GDM1 (cell line): ENCODE results near the gene GPR162.

Experiments
- DNase-seq: peaks from one replicate; lab custom pipeline; 2025; lab: John Stamatoyannopoulos, UW

The GPR162 gene

DNA sequence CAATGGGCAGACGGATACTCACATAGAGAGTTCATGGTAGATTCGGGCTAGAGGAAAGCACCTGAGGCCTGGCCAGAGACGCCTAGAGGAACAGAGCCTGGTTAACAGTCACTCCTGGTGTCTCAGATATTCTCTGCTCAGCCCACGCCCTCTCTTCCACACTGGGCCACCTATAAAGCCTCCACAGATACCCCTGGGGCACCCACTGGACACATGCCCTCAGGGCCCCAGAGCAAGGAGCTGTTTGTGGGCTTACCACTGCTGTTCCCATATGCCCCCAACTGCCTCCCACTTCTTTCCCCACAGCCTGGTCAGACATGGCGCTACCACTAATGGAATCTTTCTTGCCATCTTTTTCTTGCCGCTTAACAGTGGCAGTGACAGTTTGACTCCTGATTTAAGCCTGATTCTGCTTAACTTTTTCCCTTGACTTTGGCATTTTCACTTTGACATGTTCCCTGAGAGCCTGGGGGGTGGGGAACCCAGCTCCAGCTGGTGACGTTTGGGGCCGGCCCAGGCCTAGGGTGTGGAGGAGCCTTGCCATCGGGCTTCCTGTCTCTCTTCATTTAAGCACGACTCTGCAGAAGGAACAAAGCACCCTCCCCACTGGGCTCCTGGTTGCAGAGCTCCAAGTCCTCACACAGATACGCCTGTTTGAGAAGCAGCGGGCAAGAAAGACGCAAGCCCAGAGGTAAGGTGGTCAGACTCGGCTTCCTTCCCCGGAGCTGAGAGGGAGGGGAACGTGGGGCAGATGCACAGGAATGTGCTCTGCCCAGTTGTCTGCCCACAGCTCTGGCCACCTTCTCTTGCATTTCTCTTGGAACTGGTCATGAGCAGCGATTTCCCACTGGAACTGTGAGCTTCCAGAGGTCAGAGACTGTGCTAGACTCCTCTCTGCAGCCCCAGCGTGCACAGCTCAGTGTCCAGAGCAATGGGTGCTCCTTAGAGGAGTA lies 32.4 kb upstream of the GPR162 start, which contains the start of gene CD4:
Gene CD4 (plus strand): TSS at position 557 of the 953 bp plus-strand sequence. CDS start 10,611 bp downstream, outside the sequence.
- peak; percentile 65 for DNase-seq

DNA sequence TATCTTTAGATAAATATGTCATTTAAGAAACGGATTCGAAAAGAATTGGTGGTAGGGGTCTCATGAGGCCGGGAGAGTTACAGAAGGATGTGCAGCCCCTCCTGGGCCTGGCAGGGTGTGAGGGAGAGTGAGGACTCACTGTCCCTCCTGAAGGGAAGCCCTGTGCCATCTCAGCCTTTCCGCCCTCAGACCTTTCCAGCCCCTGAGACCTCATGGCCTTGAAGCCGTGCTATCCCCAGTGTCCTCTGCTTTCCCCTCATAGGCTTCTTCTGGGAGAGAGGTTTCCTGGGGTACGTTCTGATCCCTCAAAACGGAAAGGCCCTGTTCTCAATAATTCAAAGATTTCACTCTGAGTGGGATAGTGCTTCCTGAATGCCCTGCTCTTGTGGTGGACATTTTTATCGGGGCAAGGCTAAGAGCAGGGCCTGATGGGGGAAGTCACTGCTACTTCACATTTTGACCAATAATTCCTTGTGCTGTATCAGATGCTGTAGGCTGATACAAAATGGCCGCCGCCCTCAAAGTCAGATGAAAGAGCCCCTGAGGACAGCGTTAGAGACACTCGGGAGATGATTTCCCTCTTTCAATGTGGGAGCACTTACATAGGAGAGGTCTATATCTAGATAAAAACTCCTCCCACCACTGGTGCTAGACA lies 31.0 kb upstream of the GPR162 start:
- no peak for DNase-seq

DNA sequence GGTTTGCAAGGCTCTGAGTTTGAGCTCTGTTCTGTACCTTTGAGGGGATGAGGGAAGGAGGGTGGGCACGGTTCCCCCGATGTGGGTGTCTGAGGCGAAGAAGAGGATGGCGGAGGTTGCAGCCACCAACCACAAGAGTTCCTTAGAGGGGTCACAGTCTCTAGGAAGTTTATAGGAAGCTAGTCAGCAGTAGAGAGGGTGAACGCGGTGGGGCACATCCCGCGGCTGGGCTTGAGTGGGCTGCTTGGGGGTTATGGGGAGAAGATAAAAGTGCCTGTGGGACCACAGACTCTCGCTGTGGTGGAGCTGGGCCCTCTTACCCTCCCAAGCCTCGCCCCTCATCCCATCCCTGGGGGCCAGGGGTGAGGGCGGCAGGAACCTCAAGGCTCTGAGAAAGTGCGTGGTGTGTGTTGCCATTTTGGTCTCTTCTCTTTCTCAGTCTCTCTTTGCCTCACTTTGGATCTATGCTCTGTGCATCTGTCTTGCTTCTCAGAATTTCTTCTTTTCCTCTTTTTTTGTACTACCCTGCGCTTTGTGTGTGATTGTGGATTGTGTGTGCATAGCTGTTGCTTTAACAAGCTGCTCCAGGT lies 29.6 kb upstream of the GPR162 start:
- DNase-seq = no peak

DNA sequence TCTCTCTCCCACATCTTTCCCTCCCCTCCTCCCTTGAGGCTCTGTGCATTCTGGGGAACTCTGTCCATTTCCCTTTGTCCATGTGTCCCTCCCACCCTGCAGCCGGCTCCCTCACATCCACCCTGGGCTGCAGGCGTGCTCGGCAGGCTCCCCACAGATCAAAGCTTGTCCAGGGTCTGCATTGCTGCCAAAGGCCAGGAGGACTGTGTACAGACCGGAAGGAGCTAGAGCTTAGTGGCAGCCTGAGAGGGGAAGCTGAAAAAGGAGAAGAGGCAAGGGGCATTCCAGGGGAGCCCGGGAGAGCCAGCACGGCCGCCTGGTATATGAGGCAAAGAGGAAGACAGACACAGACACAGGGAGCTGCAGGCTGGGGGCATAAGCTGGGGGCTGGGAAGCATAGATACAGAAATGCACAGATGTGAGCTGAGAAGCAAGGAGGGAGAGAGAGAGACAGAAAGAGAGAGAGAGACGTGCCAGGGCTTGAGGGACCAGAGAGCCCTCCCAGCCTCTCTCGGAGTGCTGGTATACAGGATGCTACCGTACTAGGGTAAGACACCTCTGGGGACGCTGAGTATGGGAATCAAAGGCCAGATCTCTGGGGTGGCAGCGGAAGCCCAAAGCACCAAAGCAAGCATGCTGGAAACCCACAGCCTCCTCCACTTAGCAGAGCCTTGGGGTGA lies 29.0 kb upstream of the GPR162 start:
- peak; percentile 73 for DNase-seq

DNA sequence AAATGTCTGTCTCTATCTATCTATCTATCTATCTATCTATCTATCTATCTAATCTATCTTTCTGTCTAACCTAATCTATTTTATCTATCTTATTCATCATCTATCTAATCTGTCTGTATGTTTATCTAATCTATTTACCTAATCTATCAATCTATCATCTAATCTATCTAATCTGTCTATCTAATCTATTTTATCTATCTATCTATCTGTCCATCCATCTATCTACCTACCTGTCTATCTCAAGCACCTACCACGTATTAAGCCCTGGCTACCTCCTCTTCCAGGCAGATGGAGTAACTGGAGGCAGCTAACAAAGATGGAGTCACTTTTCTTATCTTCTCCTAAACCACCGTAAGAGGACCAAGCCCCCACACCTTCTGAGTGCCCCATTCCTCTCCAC lies 26.5 kb upstream of the GPR162 start:
- no peak for DNase-seq

DNA sequence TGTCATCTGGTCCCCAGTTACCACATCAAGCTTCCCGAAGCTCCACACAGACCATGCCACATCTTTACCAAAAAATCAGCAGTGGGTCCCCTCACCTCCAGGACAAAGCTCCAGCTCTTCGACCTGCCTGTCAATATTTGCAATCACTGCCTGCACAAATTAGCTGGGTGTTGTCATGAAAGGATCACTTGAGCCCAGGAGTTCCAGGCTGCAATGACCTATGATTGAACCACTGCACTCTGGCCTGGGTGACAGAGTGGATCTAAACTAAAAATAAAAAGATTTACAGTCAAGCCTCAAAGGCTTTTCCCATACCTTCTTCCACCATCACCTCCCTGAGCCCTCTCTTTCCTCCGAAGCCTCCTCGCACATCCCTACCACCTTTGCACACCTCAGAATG lies 25.0 kb upstream of the GPR162 start:
- DNase-seq = no peak

DNA sequence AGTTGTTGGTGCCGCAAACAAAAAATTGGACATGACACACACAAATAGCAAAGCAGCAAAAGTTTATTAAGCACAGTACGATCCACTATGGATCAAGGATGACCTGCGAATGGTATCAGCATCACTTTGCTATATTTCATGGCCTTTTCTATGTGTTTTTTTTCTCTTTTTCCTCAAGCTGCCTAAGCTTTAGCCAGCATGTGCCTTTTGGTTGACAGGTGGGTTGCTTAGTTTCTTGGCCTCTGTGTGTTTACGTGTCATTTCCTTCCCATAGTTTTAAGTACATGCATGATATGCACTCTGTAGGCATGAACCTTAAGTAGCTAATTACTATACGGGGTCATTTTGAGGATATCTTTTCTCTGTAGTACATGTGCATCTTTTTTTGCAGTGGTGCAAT lies 22.5 kb upstream of the GPR162 start:
- DNase-seq = no peak

DNA sequence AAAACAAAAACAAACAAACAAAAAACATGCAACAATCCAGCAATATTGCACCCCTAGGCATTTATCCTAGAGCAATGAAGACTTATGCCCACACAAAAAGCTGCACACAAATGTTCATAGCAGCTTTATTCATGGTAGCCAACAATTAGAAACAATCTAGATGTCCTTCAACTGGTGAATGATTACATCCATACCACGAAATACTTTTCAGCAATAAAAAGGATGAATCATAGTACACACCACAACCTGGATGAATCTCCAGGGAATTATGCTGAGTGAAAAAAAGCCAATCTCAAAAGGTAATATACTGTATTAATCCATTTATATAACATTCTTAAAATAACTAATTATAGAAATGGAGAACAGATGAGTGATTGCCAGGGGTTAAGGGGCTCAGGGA lies 14.5 kb upstream of the GPR162 start:
- no peak for DNase-seq

DNA sequence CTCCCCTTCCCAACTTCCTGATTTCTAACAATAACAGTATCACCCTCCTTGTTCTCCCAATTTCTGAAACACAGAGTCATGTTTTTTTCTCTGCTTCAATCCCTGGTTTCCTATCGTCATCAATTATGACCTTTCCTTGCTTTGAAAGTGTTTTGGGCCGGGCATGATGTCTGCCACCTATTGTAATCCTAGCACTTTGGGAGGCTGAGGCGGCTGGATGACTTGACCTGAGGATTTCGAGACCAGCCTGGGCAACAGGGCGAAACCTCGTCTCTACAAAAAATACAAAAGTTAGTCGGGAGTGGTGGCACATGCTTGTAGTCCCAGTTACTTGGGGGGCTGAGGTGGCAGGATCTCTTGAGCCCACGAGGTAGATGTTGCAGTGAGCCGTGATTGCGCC lies 12.6 kb upstream of the GPR162 start:
- DNase-seq = no peak

DNA sequence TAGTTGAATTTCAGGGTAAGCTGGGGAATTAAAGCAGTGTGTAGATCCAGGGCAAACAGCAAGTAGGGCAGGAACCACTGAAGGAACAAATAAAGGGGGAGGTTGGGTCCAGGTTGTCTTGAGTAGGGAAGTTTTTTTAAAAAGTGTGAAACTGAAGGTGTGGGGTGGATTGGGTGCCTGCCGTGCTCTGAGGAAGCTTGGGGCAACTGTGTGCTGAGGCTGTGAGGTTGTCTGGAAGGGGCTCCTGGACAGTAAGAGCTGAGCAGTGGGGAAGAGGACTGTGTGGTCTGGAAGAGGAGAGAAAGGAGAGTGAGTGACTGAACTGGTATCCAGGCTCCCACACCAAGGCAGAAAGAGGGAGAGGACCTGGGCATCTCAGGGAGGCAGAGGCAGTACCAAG lies 10.9 kb upstream of the GPR162 start:
- DNase-seq = no peak

DNA sequence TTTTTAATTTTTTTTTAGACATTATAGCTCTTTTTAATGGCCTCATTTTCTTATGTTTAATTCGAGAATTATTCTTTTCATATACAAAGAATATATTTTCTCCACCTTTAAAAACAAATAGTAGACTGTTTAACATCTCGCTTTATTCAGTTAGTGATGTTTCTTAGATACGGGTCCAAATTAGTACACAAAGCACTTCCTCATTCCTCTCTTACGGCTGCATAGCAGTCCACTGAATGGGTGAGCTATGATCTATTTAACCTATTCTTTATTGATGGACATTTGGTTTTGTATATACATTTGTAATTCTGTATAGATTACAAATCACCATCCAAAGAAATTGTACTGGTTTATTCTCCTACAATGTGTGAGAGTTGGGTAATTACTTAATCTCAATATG lies 8.3 kb upstream of the GPR162 start:
- DNase-seq = no peak

DNA sequence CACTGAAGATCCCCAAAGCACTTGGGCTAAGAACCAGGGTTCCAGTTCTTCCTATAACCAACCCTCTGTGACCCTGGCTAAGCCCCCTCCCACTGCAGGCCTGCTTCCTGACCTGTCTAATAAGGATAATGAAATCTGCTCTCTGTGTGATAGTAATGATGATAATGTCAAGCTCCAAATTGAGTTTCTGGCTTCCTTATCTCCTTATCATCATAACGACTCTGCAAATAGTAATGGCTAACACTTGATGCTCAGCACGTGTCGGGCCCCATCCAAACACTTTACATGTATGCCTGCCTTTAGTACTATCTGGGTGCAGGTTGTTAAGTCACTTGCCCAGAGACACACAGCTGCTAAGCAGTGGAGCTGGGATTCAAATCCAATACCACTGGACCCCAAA lies 5.0 kb upstream of the GPR162 start:
- DNase-seq = no peak

DNA sequence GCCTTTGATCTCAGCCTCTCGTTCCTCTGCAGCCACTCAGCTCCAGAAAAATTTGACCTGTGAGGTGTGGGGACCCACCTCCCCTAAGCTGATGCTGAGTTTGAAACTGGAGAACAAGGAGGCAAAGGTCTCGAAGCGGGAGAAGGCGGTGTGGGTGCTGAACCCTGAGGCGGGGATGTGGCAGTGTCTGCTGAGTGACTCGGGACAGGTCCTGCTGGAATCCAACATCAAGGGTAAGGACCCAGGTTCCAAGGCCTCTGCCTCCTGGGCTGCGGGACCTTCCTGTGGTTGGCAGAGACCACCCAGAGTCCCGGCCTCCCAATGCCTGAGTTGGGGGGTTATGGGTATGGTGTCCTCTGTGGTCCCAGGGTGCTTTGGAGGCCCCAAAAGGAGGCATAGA lies 4.5 kb upstream of the GPR162 start:
- DNase-seq = no peak

DNA sequence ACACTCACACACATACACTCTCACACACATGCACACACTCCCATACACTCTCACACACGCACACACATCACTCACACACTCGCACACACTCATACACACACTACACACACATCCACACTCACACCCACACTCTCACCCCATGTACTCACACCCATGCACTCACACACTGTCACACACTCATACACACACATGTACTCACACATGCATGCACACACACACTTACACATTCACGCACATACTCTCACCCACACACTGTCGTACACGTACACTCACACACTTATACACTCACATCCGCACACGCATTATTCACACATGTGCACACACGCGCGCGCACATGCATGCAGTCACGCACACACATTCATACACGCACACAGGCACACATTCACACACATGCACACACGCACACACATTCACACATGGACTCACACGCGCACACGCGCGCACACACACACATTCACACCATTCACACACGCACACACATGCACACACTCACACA lies 3.9 kb upstream of the GPR162 start:
- no peak for DNase-seq

DNA sequence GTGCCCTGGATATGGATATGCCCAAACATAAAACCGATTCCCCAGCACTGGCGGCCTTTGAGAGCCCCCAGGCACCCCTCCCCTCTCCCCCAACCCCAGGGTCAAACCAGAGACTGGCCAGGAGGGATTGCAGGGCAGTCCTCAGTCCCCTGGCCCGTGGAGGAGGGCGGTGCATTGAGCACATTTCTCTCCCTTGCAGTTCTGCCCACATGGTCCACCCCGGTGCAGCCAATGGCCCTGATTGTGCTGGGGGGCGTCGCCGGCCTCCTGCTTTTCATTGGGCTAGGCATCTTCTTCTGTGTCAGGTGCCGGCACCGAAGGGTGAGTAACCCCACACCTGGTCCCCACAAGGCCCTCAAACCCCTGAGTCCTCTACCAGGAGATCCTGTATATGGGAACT lies 3.4 kb upstream of the GPR162 start:
- no peak for DNase-seq

DNA sequence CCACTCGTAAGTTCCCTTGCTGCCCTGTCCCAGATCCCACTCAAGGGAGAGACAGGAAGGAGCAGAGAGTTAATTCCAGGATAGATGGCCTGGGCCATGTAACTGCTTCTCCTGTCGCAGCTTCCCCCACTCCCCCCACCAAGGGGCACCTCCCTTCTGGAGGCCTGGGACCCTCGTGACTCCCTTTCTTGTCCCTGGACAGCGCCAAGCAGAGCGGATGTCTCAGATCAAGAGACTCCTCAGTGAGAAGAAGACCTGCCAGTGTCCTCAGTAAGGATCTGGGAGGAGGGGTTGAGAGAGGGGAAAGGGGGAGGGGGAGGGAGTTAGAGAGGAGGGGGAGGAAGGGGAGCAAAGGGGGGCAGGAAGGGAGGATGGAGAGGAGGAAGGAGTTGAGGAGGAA lies 3.0 kb upstream of the GPR162 start:
- DNase-seq = no peak

DNA sequence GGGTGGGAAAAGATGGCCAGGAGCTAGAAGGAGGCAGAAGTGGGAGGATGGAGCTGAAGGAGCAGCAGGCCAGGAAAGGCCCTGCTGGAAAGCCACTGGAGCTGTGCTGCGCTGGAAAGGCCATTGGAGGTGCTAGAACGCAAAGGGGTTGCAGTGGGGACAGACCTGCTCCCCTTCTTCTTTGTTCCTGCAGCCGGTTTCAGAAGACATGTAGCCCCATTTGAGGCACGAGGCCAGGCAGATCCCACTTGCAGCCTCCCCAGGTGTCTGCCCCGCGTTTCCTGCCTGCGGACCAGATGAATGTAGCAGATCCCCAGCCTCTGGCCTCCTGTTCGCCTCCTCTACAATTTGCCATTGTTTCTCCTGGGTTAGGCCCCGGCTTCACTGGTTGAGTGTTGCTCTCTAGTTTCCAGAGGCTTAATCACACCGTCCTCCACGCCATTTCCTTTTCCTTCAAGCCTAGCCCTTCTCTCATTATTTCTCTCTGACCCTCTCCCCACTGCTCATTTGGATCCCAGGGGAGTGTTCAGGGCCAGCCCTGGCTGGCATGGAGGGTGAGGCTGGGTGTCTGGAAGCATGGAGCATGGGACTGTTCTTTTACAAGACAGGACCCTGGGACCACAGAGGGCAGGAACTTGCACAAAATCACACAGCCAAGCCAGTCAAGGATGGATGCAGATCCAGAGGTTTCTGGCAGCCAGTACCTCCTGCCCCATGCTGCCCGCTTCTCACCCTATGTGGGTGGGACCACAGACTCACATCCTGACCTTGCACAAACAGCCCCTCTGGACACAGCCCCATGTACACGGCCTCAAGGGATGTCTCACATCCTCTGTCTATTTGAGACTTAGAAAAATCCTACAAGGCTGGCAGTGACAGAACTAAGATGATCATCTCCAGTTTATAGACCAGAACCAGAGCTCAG lies 2.3 kb upstream of the GPR162 start:
- DNase-seq = no peak

DNA sequence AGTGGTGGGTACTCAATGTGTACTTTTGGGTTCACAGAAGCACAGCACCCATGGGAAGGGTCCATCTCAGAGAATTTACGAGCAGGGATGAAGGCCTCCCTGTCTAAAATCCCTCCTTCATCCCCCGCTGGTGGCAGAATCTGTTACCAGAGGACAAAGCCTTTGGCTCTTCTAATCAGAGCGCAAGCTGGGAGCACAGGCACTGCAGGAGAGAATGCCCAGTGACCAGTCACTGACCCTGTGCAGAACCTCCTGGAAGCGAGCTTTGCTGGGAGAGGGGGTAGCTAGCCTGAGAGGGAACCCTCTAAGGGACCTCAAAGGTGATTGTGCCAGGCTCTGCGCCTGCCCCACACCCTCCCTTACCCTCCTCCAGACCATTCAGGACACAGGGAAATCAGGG lies 1.5 kb upstream of the GPR162 start:
- DNase-seq = no peak

DNA sequence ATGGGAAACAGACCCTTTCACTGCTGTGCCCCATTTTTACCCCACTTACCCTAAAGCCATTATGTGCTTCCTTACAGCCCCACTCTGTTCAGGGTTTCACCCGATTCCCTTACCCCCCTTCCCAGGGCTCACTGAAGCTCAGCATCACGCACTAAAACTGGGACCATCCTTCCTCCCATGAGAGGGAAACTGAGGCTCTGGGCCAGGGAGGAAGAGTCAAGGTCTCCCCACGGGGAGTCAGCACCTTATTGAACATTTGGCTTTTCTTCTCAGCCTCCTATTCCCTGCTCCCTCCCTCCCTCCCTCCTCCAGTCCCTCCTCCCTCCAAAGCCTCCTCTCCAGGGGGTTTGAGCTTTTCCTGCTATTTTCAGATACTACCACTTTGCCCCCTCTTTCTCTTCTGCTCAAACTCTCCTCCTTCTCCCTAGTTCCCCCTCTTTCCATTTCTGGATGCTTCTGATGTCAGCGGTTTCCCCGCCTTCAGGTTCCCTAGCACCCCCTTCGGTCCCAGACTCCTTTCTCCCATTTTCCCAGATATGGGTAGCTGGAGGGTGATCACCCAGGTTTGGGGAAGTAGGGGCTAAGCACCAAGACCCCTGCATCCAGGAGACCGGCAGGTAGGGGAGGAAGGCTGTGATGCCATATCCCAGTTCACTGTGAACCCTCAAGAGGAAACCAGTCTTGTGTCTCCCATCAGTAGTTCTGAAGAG lies 960 bp downstream of the GPR162 start:
- no peak for DNase-seq
